22Rv1 (cell line): ENCODE results near the gene SMIM13.
A peak's percentile ranks its signal among the peaks of the same experiment; 100 is the strongest.

Experiments used
- H3K27ac ChIP-seq: fragments of 450-650 bp; 2 replicates; pipeline ENCODE4 v1.5.1; 2017
- CTCF ChIP-seq: fragments of 450-650 bp; IDR thresholded peaks from 2 replicates; pipeline ENCODE4 v1.5.1; 2017; ENCODE audit warnings: mild to moderate bottlenecking
- ZFX ChIP-seq: fragments of 450-650 bp; IDR thresholded peaks from 2 replicates; pipeline ENCODE4 v1.6.1; 2017; ENCODE audit warnings: antibody characterized with exemption, borderline replicate concordance

Gene SMIM13

GRCh38 chr6:11094941-11095340 is 1.3 kb downstream of the SMIM13 start:
- no peak for TF ChIP-seq ZFX
- TF ChIP-seq CTCF, result no peak
- H3K27ac ChIP-seq, result peak overlapping the region; percentile 88

- peak overlapping the region; percentile 88 for H3K27ac ChIP-seq
- no peak for TF ChIP-seq CTCF
- no peak for TF ChIP-seq ZFX
Measured at GRCh38 chr6:11096109-11096508, 2.5 kb downstream of the SMIM13 start.

GRCh38 chr6:11097476-11097875 is 3.8 kb downstream of the SMIM13 start:
- H3K27ac ChIP-seq, result no peak overlapping the region
- TF ChIP-seq ZFX, result no peak
- TF ChIP-seq CTCF, result no peak

- TF ChIP-seq CTCF (no peak), ZFX (no peak)
- no peak overlapping the region for H3K27ac ChIP-seq
Measured at GRCh38 chr6:11098004-11098403, 4.4 kb downstream of the SMIM13 start.

GRCh38 chr6:11101417-11101816 is 7.8 kb downstream of the SMIM13 start:
- no peak for TF ChIP-seq CTCF
- TF ChIP-seq ZFX, result no peak
- no peak overlapping the region for H3K27ac ChIP-seq

- no peak overlapping the region for H3K27ac ChIP-seq
- TF ChIP-seq CTCF (no peak), ZFX (no peak)
Measured at GRCh38 chr6:11103065-11103464, 9.4 kb downstream of the SMIM13 start.

- no peak overlapping the region for H3K27ac ChIP-seq
- TF ChIP-seq ZFX (no peak), CTCF (no peak)
Measured at GRCh38 chr6:11108726-11109125, 15.1 kb downstream of the SMIM13 start.
